GM12892 (cell line): Measurements from ENCODE around the gene NPAS3.

Experiments
- DNase-seq: peaks from one replicate; pipeline ENCODE4 v3.0.0; 2011; ENCODE audit not compliant: insufficient read length
- FAIRE-seq: peaks from 2 replicates; lab custom pipeline; 2011; peaks lifted over from hg19 to GRCh38; lab: Jason Lieb, UNC
- POLR2A ChIP-seq: IDR thresholded peaks from 2 replicates; pipeline ENCODE4 v1.6.1; 2011; ENCODE audit warnings: low read depth, low read length, control low read depth
- POLR2AphosphoS5 ChIP-seq: IDR thresholded peaks from 2 replicates; pipeline ENCODE4 v1.6.1; 2011; ENCODE audit warnings: low read depth, low read length, control low read depth
- TAF1 ChIP-seq: IDR thresholded peaks from 2 replicates; pipeline ENCODE4 v1.6.1; 2011; ENCODE audit warnings: low read depth, mild to moderate bottlenecking, control low read depth, low read length, borderline replicate concordance

Gene NPAS3

GRCh38 chr14:33792009-33792719 lies 853.5 kb downstream of the NPAS3 start:
- no peak for TF ChIP-seq TAF1
- TF ChIP-seq POLR2AphosphoS5, result no peak
- no peak for TF ChIP-seq POLR2A
- FAIRE-seq (peak; percentile 56), DNase-seq (no peak)

GRCh38 chr14:33792720-33793368 lies 854.2 kb downstream of the NPAS3 start:
- no peak for TF ChIP-seq POLR2AphosphoS5
- peak; percentile 47 for DNase-seq
- FAIRE-seq, result peak; percentile 90

- FAIRE-seq (no peak), DNase-seq (no peak)
- TF ChIP-seq POLR2AphosphoS5, result no peak
- TF ChIP-seq TAF1, result no peak
- no peak for TF ChIP-seq POLR2A
Measured at GRCh38 chr14:33793398-33794110, 854.9 kb downstream of the NPAS3 start.

GRCh38 chr14:33794791-33795305 lies 856.2 kb downstream of the NPAS3 start:
- TF ChIP-seq TAF1, result no peak
- TF ChIP-seq POLR2A, result no peak
- TF ChIP-seq POLR2AphosphoS5, result no peak
- DNase-seq, result no peak
- no peak for FAIRE-seq

- TF ChIP-seq POLR2A (no peak), TAF1 (no peak), POLR2AphosphoS5 (no peak)
- FAIRE-seq, result no peak
- no peak for DNase-seq
Measured at GRCh38 chr14:33796356-33796755, 857.7 kb downstream of the NPAS3 start.

GRCh38 chr14:33799705-33800570 lies 861.3 kb downstream of the NPAS3 start:
- FAIRE-seq (no peak), DNase-seq (no peak)
- TF ChIP-seq POLR2A, result no peak
- TF ChIP-seq POLR2AphosphoS5, result no peak
- TF ChIP-seq TAF1, result no peak

- FAIRE-seq, result no peak
- DNase-seq, result no peak
- TF ChIP-seq POLR2AphosphoS5 (no peak), POLR2A (no peak), TAF1 (no peak)
Measured at GRCh38 chr14:33800735-33801163, 862.1 kb downstream of the NPAS3 start.

GRCh38 chr14:33802737-33803136 lies 864.1 kb downstream of the NPAS3 start:
- TF ChIP-seq TAF1 (no peak), POLR2A (no peak), POLR2AphosphoS5 (no peak)
- no peak for FAIRE-seq
- DNase-seq, result no peak

- TF ChIP-seq TAF1 (no peak), POLR2AphosphoS5 (no peak), POLR2A (no peak)
- no peak for DNase-seq
- FAIRE-seq, result no peak
Measured at GRCh38 chr14:33805593-33805992, 866.9 kb downstream of the NPAS3 start.

GRCh38 chr14:33806905-33807304 lies 868.2 kb downstream of the NPAS3 start:
- DNase-seq (no peak), FAIRE-seq (no peak)
- no peak for TF ChIP-seq POLR2AphosphoS5
- TF ChIP-seq POLR2A, result no peak
- TF ChIP-seq TAF1, result no peak

GRCh38 chr14:33808187-33808586 lies 869.5 kb downstream of the NPAS3 start:
- TF ChIP-seq TAF1 (no peak), POLR2A (no peak), POLR2AphosphoS5 (no peak)
- FAIRE-seq (no peak), DNase-seq (no peak)
